ENCODE data around the gene LIN54. TPM values are rescaled to one million over a fixed set of nuclear protein-coding genes. Genes with fewer than 3 reads are reported as not detected.

The LIN54 gene
- total and polyA plus RNA-seq, 2 of the 4 experiments (the other 2 are of a cell fraction): 5.3 to 26.9 TPM

GRCh38 chr4:83013902-83014301 lies 3.3 kb upstream of the LIN54 start:
- in situ Hi-C loops (cut with MboI; ENCODE audit: low sequenced_read_pairs): no loop called here
- BruUV-seq (replicated peaks): no TSS peak
- no peak overlapping the region for H3K9ac ChIP-seq (ENCODE audit: low read depth, low read length)

More at GRCh38 chr4:83013902-83014301, 3.3 kb upstream of the LIN54 start:
- Histone ChIP-seq H2BK120ac (ENCODE audit: low read depth, low read length) (no peak overlapping the region), H2AK5ac (ENCODE audit: low read depth, low read length) (no peak overlapping the region), H3K79me1 (ENCODE audit: low read depth in 1 of 2, low read length in 2 of 2) (peaks cover 0 to 15% of the 10 kb centered on the region in 2 experiments; a peak in 2 of 4 replicates), H3K4me1 (ENCODE audit: control insufficient read depth, insufficient read depth, low read length) (no peaks in the 10 kb centered on the region; the same call in 1 of the 2 replicates), H3K27ac (ENCODE audit: insufficient read depth, low read length) (no peak overlapping the region), H3K4ac (ENCODE audit: low read depth, low read length) (peak overlapping the region; percentile 30; the same call in 1 of the 2 replicates), H4K5ac (ENCODE audit: low read depth, low read length) (peak overlapping the region; percentile 10; the same call in 1 of the 2 replicates), H3K9me1 (ENCODE audit: insufficient read depth, low read length) (no peaks in the 10 kb centered on the region), H3K18ac (ENCODE audit: low read depth, low read length) (no peak overlapping the region), H2BK20ac (ENCODE audit: low read depth, low read length) (no peak overlapping the region), H2BK5ac (ENCODE audit: low read depth, low read length, poor library complexity, severe bottlenecking) (no peak overlapping the region), H3K9me3 (ENCODE audit: control insufficient read depth, insufficient read depth, low read length) (no peaks in the 10 kb centered on the region), H2AFZ (replicated peaks; ENCODE audit: low read length, poor library complexity) (no peak overlapping the region), H3K14ac (replicated peaks; ENCODE audit: low read depth, low read length) (no peak overlapping the region; the same call in 1 of the 2 replicates), H3K23ac (ENCODE audit: low read depth, low read length) (no peak overlapping the region), H3K36me3 (ENCODE audit: control insufficient read depth, insufficient read depth, low read length) (no peaks in the 10 kb centered on the region), H3K4me3 (ENCODE audit: insufficient read depth, low read depth, low read length) (no peak overlapping the region), H4K91ac (ENCODE audit: insufficient read depth, low read depth, low read length) (no peak overlapping the region), H3K27me3 (ENCODE audit: control insufficient read depth, insufficient read depth, low read length) (no peaks in the 10 kb centered on the region), H4K8ac (ENCODE audit: low read depth in 2 of 2, low read length in 2 of 2) (peak overlapping the region; percentile 53 to 65; a peak in 3 of 4 replicates), H4K20me1 (ENCODE audit: insufficient read depth, low read length) (no peaks in the 10 kb centered on the region), H3K56ac (ENCODE audit: extremely low read depth, insufficient read depth, low read length) (no peak overlapping the region), H3K4me2 (ENCODE audit: low read depth, low read length) (no peak overlapping the region), H2AK9ac (replicated peaks; ENCODE audit: low read depth, low read length, poor library complexity) (no peak overlapping the region), H2BK15ac (ENCODE audit: low read depth, low read length) (no peak overlapping the region)
- POLR2A ChIA-PET (ENCODE audit: unreplicated experiment): interaction anchor here (1.2 kb wide), 1 partner anchor 21 kb away, joined by 7 read pairs; the partner anchor contains the start of gene COPS4
- DNase-seq (no peak), ATAC-seq (ENCODE audit: low read depth) (no peak)
- TF ChIP-seq SMC3 (IDR thresholded peaks at IDR 0.05; ENCODE audit: low read depth, low read length) (no peak), RAD21 (IDR thresholded peaks at IDR 0.05; ENCODE audit: low read length) (no peak), FOS (IDR thresholded peaks at IDR 0.05; ENCODE audit: low read depth, low read length) (no peak), MAFK (IDR thresholded peaks at IDR 0.05; ENCODE audit: low read depth, low read length) (no peak), CEBPB (IDR thresholded peaks at IDR 0.05; ENCODE audit: low read depth, low read length) (no peak), MAZ (IDR thresholded peaks at IDR 0.05; ENCODE audit: borderline replicate concordance, low read depth, low read length) (no peak), RFX5 (IDR thresholded peaks at IDR 0.05; ENCODE audit: low read depth, low read length) (no peak), CHD1 (IDR thresholded peaks at IDR 0.05; ENCODE audit: low read depth, low read length) (no peak), MXI1 (IDR thresholded peaks at IDR 0.05; ENCODE audit: borderline replicate concordance, low read depth, low read length) (no peak), BHLHE40 (IDR thresholded peaks at IDR 0.05; ENCODE audit: low read depth, low read length) (no peak), ELK1 (IDR thresholded peaks at IDR 0.05; ENCODE audit: borderline replicate concordance, low read depth, low read length) (no peak), POLR2A (IDR thresholded peaks at IDR 0.05; ENCODE audit: low read depth, low read length) (no peak), USF2 (IDR thresholded peaks at IDR 0.05; ENCODE audit: low read depth, low read length) (no peak), RCOR1 (IDR thresholded peaks at IDR 0.05; ENCODE audit: insufficient replicate concordance, low read length) (no peak), NFE2L2 (IDR thresholded peaks at IDR 0.05; ENCODE audit: low read depth, low read length) (no peak)
- TF ChIP-seq, protein P1, sequence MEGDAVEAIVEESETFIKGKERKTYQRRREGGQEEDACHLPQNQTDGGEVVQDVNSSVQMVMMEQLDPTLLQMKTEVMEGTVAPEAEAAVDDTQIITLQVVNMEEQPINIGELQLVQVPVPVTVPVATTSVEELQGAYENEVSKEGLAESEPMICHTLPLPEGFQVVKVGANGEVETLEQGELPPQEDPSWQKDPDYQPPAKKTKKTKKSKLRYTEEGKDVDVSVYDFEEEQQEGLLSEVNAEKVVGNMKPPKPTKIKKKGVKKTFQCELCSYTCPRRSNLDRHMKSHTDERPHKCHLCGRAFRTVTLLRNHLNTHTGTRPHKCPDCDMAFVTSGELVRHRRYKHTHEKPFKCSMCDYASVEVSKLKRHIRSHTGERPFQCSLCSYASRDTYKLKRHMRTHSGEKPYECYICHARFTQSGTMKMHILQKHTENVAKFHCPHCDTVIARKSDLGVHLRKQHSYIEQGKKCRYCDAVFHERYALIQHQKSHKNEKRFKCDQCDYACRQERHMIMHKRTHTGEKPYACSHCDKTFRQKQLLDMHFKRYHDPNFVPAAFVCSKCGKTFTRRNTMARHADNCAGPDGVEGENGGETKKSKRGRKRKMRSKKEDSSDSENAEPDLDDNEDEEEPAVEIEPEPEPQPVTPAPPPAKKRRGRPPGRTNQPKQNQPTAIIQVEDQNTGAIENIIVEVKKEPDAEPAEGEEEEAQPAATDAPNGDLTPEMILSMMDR (conservative IDR thresholded peaks at IDR 0.05; ENCODE audit: low read depth, low read length): no peak
- dilution Hi-C loops (cut with HindIII; ENCODE audit: low sequenced_read_pairs, unreplicated experiment) (no loop called here), intact Hi-C loops (cut with micrococcal nuclease) (loop anchor here (1.0 to 2.0 kb wide), 3 partner anchors 21 to 552 kb away; partner anchors contain the start of gene COPS4)
- CTCF ChIA-PET: interaction anchor here (0.9 kb wide), 2 partner anchors 11 to 14 kb away, joined by 3 to 4 read pairs; no protein-coding TSS in a partner anchor

Measured in IMR-90 (cell line).